ENCODE results near the gene KSR2.

KSR2 gene

GRCh38 chr12:117789195-117789912, 179.4 kb downstream of the KSR2 start:
- no peak for DNase-seq (ENCODE audit: extremely low read depth, low read depth)
- no peak for TF ChIP-seq CTCF (IDR thresholded peaks at IDR 0.05; ENCODE audit: low read depth, low read length, missing control alignments)
- H3K4me3 ChIP-seq (replicated peaks; ENCODE audit: low read depth, low read length): no peak overlapping the region

- H3K4me3 ChIP-seq (replicated peaks; ENCODE audit: low read depth, low read length): no peak overlapping the region
- no peak for DNase-seq (ENCODE audit: extremely low read depth, low read depth)
- TF ChIP-seq CTCF (IDR thresholded peaks at IDR 0.05; ENCODE audit: low read depth, low read length, missing control alignments): no peak
Observed at GRCh38 chr12:117778656-117779055, 190.1 kb downstream of the KSR2 start.

GRCh38 chr12:117774941-117775775, 193.6 kb downstream of the KSR2 start:
- TF ChIP-seq CTCF (IDR thresholded peaks at IDR 0.05; ENCODE audit: low read depth, low read length, missing control alignments): no peak

GRCh38 chr12:117768860-117769259, 199.9 kb downstream of the KSR2 start:
- TF ChIP-seq CTCF (IDR thresholded peaks at IDR 0.05; ENCODE audit: low read depth, low read length, missing control alignments): no peak

More at GRCh38 chr12:117774941-117775775, 193.6 kb downstream of the KSR2 start:
- H3K4me3 ChIP-seq (replicated peaks; ENCODE audit: low read depth, low read length): no peak overlapping the region
- peak; percentile 5 for DNase-seq (ENCODE audit: extremely low read depth, low read depth)

GRCh38 chr12:117766008-117766407, 202.8 kb downstream of the KSR2 start:
- no peak for DNase-seq (ENCODE audit: extremely low read depth, low read depth)
- TF ChIP-seq CTCF (IDR thresholded peaks at IDR 0.05; ENCODE audit: low read depth, low read length, missing control alignments): no peak
- H3K4me3 ChIP-seq (replicated peaks; ENCODE audit: low read depth, low read length): no peak overlapping the region

More at GRCh38 chr12:117768860-117769259, 199.9 kb downstream of the KSR2 start:
- H3K4me3 ChIP-seq (replicated peaks; ENCODE audit: low read depth, low read length): no peak overlapping the region
- no peak for DNase-seq (ENCODE audit: extremely low read depth, low read depth)

GRCh38 chr12:117762143-117762542, 206.6 kb downstream of the KSR2 start:
- H3K4me3 ChIP-seq (replicated peaks; ENCODE audit: low read depth, low read length): no peak overlapping the region
- TF ChIP-seq CTCF (IDR thresholded peaks at IDR 0.05; ENCODE audit: low read depth, low read length, missing control alignments): no peak
- DNase-seq (ENCODE audit: extremely low read depth, low read depth): no peak

All from HFF-Myc (cell line).